Left ventricle myocardium inferior (tissue), 1 donor: ENCODE results near the gene SPATA9. TPM values are rescaled to one million over a fixed set of nuclear protein-coding genes. Genes with fewer than 3 reads are reported as not detected.
"Not testable (repeated sequence)": the region's sequence is repeated elsewhere in the genome, so short reads cannot be mapped to it uniquely, and the experiment has no call there.

ENCODE experiments used
- DNase-seq: peaks from one replicate; pipeline ENCODE4 v3.0.0-alpha.2; 2020
- H3K27ac ChIP-seq: fragments of 200-600 bp; replicated peaks from 2 replicates; pipeline ENCODE4 v1.8.0; 2021
- H3K27me3 ChIP-seq: fragments of 200-600 bp; 2 replicates; pipeline ENCODE4 v1.8.0; 2021; ENCODE audit warnings: low read depth
- H3K36me3 ChIP-seq: fragments of 200-600 bp; 2 replicates; pipeline ENCODE4 v1.8.0; 2021
- H3K4me1 ChIP-seq: fragments of 200-600 bp; 2 replicates; pipeline ENCODE4 v1.8.0; 2021
- H3K4me3 ChIP-seq: fragments of 200-600 bp; 2 replicates; pipeline ENCODE4 v1.8.0; 2021; ENCODE audit warnings: mild to moderate bottlenecking, moderate library complexity
- H3K9me3 ChIP-seq: fragments of 200-600 bp; replicated peaks from 2 replicates; pipeline ENCODE4 v1.8.0; 2021
- CTCF ChIP-seq: fragments of 200-600 bp; IDR thresholded peaks from 2 replicates; pipeline ENCODE4 v1.8.0; 2021; ENCODE audit warnings: antibody characterized with exemption, mild to moderate bottlenecking, borderline replicate concordance
- intact Hi-C: fragments of 100-400 bp; cut with micrococcal nuclease; formaldehyde crosslinking; loops from one replicate; pipeline ENCODE4 v1.11.0; 2022
- total RNA-seq: library from RNA; stranded (reverse); fragmentation: NEBNext Ultra II Directional; extraction: Animal tissue kit (Norgen Biotek cat#: 25700); gene quantifications from one replicate; pipeline ENCODE4 v1.2.1, GENCODE V29; 2021
- donor health status: DM: no; HTN: yes; CAD: no; lungs with severe emphysema.

SPATA9 gene
- total RNA-seq, 1 donor from 2014 or later: not detected

GRCh38 chr5:95709967-95710650, 27.3 kb upstream of the SPATA9 start:
- Histone ChIP-seq H3K9me3 (no peaks in the 10 kb centered on the region), H3K36me3 (no peaks in the 10 kb centered on the region), H3K27me3 (no peaks in the 10 kb centered on the region), H3K27ac (peak overlapping the region; percentile 27), H3K4me3 (peak overlapping the region; percentile 49), H3K4me1 (peaks cover 14% of the 10 kb centered on the region)
- TF ChIP-seq CTCF: no peak
- intact Hi-C loops: no loop called here
- peak; percentile 44 for DNase-seq

GRCh38 chr5:95708876-95709275, 26.1 kb upstream of the SPATA9 start:
- no peaks in the 10 kb centered on the region for H3K36me3 ChIP-seq
- no peak for TF ChIP-seq CTCF
- no peaks in the 10 kb centered on the region for H3K27me3 ChIP-seq
- H3K27ac ChIP-seq: no peak overlapping the region
- intact Hi-C loops: no loop called here
- peaks cover 14% of the 10 kb centered on the region for H3K4me1 ChIP-seq
- no peaks in the 10 kb centered on the region for H3K9me3 ChIP-seq
- no peak for DNase-seq
- no peak overlapping the region for H3K4me3 ChIP-seq

GRCh38 chr5:95707534-95708188, 24.9 kb upstream of the SPATA9 start:
- H3K27ac ChIP-seq, H3K36me3 ChIP-seq, H3K4me3 ChIP-seq, intact Hi-C loops, H3K27me3 ChIP-seq, DNase-seq, H3K9me3 ChIP-seq: not testable (repeated sequence)
- peaks cover 14% of the 10 kb centered on the region for H3K4me1 ChIP-seq

GRCh38 chr5:95707055-95707454, 24.3 kb upstream of the SPATA9 start:
- intact Hi-C loops: no loop called here
- no peaks in the 10 kb centered on the region for H3K27me3 ChIP-seq
- no peak for DNase-seq
- no peak for TF ChIP-seq CTCF
- H3K4me3 ChIP-seq: no peak overlapping the region
- no peak overlapping the region for H3K27ac ChIP-seq
- H3K36me3 ChIP-seq: no peaks in the 10 kb centered on the region
- no peaks in the 10 kb centered on the region for H3K9me3 ChIP-seq
- peaks cover 14% of the 10 kb centered on the region for H3K4me1 ChIP-seq

GRCh38 chr5:95706196-95706595, 23.4 kb upstream of the SPATA9 start:
- intact Hi-C loops, H3K27me3 ChIP-seq, H3K27ac ChIP-seq, H3K4me3 ChIP-seq, DNase-seq, H3K9me3 ChIP-seq, H3K36me3 ChIP-seq: not testable (repeated sequence)
- H3K4me1 ChIP-seq: peaks cover 13% of the 10 kb centered on the region

- no peaks in the 10 kb centered on the region for H3K36me3 ChIP-seq
- no peak for DNase-seq
- H3K27ac ChIP-seq: no peak overlapping the region
- no peaks in the 10 kb centered on the region for H3K27me3 ChIP-seq
- intact Hi-C loops: no loop called here
- TF ChIP-seq CTCF: no peak
- no peak overlapping the region for H3K4me3 ChIP-seq
- no peaks in the 10 kb centered on the region for H3K4me1 ChIP-seq
- no peaks in the 10 kb centered on the region for H3K9me3 ChIP-seq
These were observed 21.4 kb upstream of the SPATA9 start for GRCh38 chr5:95704150-95704549.
